GM10248 (cell line): ENCODE results near the gene MT1F.

Experiments used
- CTCF ChIA-PET: fragments of 300-600 bp; sonication (Branson Sonifier 250); formaldehyde crosslinking; extraction: SDS; loops from one replicate; lab custom pipeline; 2021; ENCODE audit warnings: antibody characterized with exemption; lab: Yijun Ruan, JAX
- POLR2A ChIA-PET: fragments of 350-650 bp; sonication (Branson Sonifier 250); formaldehyde crosslinking; extraction: SDS; loops from one replicate; lab custom pipeline; 2020; ENCODE audit warnings: antibody characterized with exemption; lab: Yijun Ruan, JAX
- DNase-seq: peaks from one replicate; pipeline ENCODE4 v3.0.0; 2012; ENCODE audit errors: extremely low spot score
- CTCF ChIP-seq: IDR thresholded peaks from 2 replicates; pipeline ENCODE4 v1.5.1; 2012; ENCODE audit warnings: mild to moderate bottlenecking, low read depth; ENCODE audit errors: extremely low read depth, missing control alignments, control extremely low read depth

The MT1F gene

DNA sequence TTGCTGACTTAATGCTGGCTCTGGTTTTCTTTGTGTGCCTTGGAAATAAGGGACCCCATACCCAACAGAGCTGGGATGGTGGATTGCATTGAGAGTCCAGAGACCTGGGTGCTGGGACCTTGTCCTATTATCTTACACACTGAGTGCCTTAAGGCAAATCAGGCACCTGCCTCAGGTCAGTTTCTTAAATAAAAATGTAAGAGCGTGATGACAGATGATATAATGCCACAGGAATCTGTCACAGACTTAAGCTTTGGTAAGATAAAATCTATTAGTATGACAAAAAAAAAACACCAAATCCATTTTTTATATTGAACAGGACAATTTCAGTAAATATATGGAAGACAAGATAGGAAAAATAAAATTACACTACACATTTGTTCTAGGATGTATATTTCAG lies 17.7 kb upstream of the MT1F start:
- TF ChIP-seq CTCF = no peak
- CTCF ChIA-PET = interaction anchor here (1.5 kb wide), 1 partner anchor 62 kb away, joined by 3 read pairs; no protein-coding TSS in a partner anchor
- POLR2A ChIA-PET = no interaction called here
- DNase-seq = no peak

- no peak for DNase-seq
- ChIA-PET POLR2A (no interaction called here), CTCF (no interaction called here)
- TF ChIP-seq CTCF = no peak
These were observed 16.6 kb upstream of the MT1F start for GRCh38 chr16:56641166-56641565.

GRCh38 chr16:56643080-56643778 lies 14.5 kb upstream of the MT1F start:
- ChIA-PET POLR2A (no interaction called here), CTCF (interaction anchor here (1.0 to 2.0 kb wide), 5 partner anchors 15 to 67 kb away, joined by 3 to 7 read pairs (median 3); partner anchors contain the start of gene MT2A)
- no peak for TF ChIP-seq CTCF
- DNase-seq = no peak

DNA sequence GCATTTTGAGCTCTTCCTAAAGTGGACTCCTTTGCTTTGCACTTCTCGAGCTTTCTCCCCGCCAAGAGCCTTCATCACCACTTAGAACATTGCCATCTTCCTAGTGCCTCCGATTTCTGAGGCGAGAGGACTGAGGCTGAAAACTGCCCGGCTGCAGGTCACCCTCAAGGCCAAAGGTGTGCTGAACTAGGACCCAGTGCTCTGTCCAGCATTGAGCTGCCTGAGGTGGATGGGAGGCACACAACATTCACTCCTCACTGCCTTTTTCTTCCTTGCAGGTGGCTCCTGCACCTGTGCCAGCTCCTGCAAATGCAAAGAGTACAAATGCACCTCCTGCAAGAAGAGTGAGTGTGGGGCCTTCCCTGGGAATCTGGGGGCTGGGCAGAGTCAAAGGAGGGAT lies 13.9 kb upstream of the MT1F start:
- POLR2A ChIA-PET = no interaction called here
- no peak for TF ChIP-seq CTCF
- DNase-seq = no peak
- CTCF ChIA-PET = interaction anchor here (1.2 to 2.0 kb wide), 3 partner anchors 34 to 67 kb away, joined by 3 to 7 read pairs (median 4); partner anchors contain the start of gene MT2A

DNA sequence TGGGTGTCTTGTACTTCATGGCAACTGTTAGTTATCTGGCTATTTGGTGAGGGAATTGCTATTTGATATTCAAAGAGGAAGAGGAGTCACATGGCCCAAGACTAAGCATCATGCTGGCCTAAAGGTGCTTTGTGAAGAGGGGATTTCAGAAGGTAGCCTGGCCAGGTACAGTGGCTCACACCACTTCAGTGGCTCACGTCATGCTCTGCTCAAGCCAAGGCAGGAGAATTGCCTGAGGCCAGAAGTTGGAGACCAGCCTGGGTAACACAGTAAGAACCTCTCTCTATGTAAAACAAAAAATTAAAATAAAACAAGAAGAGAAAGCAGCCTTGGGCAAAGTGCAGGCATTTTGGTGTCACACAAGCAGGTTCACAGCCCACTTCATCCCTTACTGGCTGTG lies 12.4 kb upstream of the MT1F start:
- CTCF ChIA-PET = no interaction called here
- POLR2A ChIA-PET = no interaction called here
- DNase-seq = no peak
- TF ChIP-seq CTCF = no peak

DNA sequence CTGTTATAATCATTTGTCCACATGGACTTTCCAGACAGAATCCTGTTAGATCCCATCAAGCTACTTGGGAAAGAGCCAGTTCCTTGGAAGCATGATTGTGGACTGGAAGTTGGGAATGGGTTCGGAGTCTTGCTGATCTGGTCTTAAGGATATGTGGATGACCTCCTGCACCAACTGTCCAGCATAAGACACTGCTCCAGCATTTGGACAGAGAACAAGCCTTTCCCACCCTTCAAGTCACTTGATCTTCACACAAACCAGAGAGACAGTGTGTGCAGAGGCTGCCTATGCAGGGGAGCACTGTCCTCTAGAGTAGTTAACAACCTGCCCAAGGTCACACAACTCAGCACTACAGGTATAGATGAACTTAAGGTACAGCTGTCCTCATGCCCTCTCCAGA lies 11.9 kb upstream of the MT1F start:
- ChIA-PET POLR2A (no interaction called here), CTCF (interaction anchor here (1.1 kb wide), 1 partner anchor 11 kb away, joined by 4 read pairs; no protein-coding TSS in a partner anchor)
- TF ChIP-seq CTCF = no peak
- DNase-seq = no peak
